ENCODE measurements around the gene TXNRD2. TPM values are rescaled to one million over a fixed set of nuclear protein-coding genes. Genes with fewer than 3 reads are reported as not detected.
"Not testable (repeated sequence)": the region's sequence is repeated elsewhere in the genome, so short reads cannot be mapped to it uniquely, and the experiment has no call there.

Gene TXNRD2
- total RNA-seq, 1 donor from 2014 or later = 28.7 TPM

DNA sequence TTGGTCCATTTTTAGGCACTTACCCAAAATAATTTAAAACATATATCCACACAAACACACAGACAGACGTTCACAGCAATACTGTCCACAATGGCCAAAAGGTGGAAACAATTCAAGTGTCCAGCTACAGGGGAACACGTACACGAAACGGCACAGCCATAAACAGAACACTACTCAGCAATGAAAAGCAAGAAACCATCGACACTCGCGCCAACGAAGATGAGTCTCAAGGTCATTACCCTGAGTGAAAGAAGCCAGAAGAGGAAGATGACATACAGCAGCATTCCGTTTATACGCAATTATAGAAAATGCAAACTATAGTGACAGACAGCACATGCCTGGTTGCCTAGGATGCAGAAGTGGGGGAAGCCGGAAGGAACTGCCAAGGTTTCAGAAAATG lies 13.4 kb downstream of the TXNRD2 start:
- DNase-seq (ENCODE audit: low read depth) = no peak

DNA sequence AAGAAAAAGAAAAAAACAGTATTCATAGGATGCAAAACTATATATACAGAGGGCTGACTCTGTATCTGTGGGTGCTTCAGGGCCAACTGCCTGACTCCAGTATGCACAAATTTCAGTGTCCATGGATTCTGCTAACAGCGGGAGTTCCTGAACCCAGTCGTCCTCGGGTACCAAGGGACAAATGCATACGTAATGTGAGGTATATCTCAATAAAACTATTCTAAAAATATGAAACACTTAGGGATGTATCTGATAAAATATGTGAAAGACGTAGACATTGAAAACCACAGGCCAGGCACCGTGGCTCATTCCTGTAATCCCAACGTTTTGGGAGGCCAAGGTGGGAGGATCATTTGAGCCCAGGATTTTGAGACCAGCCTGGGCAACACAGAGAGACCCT lies 13.9 kb downstream of the TXNRD2 start:
- no peak for DNase-seq (ENCODE audit: low read depth)

GRCh38 chr22:19926028-19926427 lies 15.6 kb downstream of the TXNRD2 start:
- DNase-seq (ENCODE audit: low read depth) = not testable (repeated sequence)

DNA sequence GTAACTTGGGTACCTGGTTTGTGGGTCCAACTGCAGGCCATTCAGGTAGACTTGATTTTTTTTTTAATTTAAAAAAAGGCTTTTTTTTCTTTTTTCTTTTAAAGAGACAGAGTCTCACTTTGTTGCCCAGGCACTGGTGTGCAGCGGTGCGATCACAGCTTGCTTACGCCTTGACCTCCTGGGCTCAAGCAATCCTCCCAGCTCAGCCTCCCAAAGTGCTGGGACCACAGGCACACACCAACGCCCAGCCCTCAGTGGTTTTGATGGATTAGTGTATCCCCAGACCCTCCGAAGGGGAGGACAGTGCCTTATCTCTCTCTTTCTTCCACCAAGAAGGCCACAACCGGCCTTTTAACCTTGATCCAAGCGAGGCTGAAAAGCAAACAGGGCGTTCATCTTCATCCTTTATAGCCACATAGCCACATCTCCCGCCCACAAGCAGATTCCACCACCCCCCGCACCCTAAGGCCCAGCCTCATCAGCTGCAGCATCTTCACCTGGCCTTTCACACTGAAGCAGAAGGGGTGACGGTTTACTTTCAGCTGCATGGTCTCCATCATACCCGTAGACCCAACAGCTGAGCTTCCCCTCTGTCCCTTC lies 17.6 kb downstream of the TXNRD2 start:
- no peak for DNase-seq (ENCODE audit: low read depth)

DNA sequence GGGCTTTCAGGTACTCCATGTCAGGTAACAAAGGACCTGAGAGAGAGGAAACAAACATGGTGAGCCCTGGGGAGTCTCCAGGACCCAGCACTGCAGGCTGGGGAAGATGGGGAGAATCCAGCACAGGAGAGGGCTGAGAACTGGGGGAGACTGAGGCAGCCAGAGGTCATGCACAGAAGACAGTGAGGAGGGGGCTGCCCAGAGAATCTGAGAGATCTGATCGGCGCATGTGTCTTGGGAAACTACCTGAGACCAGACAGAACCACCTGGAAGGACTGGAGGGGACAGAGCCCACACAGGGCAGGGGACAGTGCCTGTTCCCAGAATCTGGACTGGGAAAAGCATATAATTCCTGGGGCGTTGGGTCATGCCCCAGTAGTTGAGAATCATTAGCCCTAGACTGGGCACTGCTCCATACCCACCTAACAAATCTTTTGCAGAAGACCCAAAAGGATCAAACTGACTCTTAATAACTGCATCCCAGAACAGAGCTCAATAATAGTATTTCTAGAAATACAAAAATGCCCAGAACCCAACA lies 20.0 kb downstream of the TXNRD2 start:
- no peak for DNase-seq (ENCODE audit: low read depth)

GRCh38 chr22:19919701-19920363 lies 21.8 kb downstream of the TXNRD2 start:
- DNase-seq (ENCODE audit: low read depth) = no peak

- DNase-seq (ENCODE audit: low read depth) = no peak
These were observed 23.1 kb downstream of the TXNRD2 start for GRCh38 chr22:19918332-19919106.

DNA sequence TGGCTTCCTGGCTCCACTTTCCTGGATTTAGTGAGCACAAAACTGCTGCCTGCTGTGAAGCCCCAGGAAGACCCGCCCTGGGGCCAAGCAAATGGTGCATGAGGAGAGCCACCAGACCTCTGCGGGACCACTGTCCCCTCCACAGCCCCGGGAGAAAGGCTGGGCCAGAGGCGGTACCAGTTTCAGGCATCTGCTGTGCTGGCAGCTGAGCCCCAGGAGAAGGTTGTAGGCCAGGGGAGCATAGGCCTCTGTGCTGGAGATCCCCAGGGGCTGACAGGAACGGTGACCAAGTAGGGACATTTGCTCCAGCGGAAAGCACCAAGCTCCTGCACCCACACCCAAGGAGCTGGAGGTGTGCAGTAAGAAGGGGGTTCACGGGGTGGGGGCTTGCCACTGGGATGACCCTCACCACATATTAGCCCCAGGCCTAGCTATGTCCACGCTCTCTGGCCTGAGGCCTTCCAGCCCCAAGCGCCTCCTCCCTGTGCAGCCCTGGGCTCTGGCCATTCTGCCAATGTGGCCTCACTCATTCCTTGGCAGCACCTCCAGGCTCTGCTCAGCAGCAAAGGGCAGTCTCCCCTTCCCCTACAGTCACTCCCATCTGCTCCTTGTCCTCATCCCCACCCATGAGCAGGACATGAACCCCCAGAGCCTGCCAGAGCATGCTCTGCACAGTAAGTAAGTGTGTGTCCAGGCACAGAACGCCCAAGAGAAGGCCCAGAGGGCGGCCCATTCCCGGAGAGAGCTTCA lies 24.1 kb downstream of the TXNRD2 start:
- no peak for DNase-seq (ENCODE audit: low read depth)

DNA sequence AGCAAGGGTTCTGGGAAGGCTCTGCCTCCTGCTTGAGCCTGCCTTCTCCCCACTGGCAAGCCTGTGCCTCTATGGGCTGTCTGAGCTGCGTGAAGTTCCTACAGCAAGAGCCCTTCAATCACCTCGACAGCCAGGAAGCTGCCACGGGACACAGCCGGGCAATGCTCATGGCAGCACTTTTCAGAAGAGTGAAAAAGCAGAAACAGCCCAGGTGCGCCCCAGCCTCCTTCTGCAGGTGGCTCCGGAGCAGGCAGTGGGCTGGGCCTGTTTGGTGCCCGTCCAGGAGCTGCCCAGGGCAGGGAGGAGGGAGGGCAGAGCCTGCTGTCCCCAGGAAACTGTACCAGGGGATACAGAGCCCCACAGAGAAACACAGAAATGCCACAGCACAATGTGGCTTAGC lies 24.7 kb downstream of the TXNRD2 start:
- no peak for DNase-seq (ENCODE audit: low read depth)

DNA sequence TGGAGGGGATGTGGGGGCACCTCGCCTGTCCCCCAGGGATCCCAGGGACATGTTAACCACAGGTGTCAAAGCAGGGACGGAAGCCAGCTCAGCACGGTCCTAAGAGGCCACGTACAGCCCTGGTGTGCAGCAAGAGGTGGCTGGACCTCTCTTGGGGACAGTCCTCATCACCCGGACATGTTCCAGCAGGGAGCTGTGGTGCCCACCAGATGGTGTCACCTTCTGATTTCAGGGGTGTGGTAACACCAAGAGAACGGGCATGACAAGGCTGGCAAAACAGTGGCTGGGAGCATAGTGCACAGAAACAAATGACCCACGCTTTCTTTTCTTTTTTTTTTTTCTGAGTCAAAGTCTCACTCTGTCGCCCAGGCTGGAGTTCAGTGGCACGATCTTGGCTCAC lies 25.6 kb downstream of the TXNRD2 start:
- no peak for DNase-seq (ENCODE audit: low read depth)

DNA sequence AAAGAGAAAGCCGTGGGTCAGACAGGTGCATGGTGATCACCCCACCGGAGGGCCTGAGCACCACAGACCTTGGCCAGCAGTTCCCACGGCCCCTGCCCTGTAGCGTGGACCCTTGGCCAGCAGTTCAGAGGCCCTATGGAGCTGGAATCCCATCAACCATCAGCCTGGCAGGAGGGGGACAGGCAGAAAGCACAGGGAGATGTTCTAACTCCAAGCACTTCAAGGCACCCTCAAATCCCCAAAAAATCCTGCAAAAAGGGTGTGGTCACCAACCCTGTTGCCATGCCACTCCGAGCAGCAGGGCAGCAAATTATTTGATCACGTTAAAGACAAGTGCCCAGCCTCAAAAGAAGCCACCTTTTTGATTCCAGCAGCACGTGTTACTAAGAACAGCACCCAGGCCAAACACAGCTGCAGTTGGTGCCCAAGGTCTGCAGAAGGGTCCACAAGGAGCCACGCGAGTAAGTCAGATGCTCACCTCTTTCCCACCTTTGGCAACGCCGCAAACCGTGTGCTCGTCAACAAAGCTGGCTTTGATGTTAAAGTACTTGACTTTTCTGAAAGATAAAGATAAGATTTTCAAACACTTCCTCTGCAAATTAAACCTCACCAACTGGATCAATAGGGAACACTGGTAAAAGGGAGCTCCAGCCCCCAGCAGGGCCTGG lies 26.2 kb downstream of the TXNRD2 start:
- no peak for DNase-seq (ENCODE audit: low read depth)

DNA sequence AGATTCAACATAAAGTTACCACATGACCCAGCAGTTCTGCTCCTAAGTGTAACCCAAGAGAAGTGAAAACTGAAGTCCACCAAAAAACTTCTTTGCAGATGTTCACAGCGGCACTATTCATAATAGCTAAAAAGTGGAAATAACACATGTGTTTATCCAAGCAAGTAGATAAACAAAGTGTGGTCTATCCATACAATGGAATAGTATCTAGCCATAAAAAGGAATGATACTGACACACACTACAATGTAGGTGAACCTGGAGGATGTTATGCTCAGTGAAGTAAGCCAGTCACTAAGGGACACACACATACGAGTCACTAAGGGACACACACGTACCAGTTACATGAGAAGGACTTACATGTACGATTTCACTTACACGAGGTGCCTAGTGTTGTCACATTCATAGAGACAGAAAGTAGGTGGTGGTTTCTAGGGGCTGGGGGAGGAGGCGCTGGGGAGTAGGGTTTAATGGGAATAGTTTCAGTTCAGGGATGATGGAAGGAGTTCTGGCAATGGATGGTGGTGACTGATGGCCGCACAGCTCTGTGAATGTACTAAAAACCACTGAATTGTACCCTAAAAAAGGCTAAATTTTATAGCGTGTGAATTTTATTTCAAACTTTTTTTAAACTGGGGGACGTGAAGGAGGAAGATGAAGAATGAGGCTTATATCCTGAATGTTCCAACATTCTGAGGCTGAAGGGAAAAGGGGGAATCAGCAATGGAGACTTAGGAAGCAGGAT lies 27.2 kb downstream of the TXNRD2 start:
- DNase-seq (ENCODE audit: low read depth) = no peak

- no peak for DNase-seq (ENCODE audit: low read depth)
These were observed 28.2 kb downstream of the TXNRD2 start for GRCh38 chr22:19913337-19913936.

- DNase-seq (ENCODE audit: low read depth) = peak; percentile 84
These were observed 29.2 kb downstream of the TXNRD2 start for GRCh38 chr22:19912271-19912999.

DNA sequence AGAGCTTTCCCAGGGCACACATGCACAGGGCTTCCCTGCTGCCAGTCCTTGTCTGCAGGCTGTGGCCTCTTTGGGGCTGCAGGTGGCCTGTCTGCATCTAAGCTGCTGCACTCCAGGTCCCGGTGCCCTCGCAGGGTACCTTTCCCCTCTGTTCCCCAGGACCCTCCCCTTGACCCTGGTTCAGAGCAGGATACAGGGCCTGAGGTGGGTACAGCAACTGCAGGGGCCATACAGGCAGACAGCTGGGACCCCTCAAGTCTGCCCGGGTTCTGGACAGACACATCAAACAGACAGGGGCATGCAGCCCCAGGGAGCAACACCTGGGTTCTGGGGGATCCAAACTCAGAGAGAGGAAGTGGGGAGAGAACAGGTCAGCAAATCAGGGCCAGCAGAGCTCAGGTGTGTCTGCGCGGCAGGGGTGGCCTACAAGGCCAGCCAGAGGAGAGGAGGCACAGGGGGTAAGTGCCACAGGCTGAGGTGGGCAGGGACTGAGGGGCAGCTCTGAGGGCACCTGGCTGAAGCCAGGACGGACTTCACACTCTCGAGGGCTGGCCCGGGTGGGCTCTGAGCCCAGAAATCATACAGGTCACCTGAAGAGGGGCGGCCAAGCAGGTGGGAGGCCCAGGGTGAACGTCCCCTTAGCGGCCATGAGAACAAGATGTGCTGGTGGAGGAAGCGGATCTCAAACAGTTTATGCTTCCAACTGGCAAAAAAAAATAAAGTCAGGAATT lies 29.9 kb downstream of the TXNRD2 start:
- no peak for DNase-seq (ENCODE audit: low read depth)

DNA sequence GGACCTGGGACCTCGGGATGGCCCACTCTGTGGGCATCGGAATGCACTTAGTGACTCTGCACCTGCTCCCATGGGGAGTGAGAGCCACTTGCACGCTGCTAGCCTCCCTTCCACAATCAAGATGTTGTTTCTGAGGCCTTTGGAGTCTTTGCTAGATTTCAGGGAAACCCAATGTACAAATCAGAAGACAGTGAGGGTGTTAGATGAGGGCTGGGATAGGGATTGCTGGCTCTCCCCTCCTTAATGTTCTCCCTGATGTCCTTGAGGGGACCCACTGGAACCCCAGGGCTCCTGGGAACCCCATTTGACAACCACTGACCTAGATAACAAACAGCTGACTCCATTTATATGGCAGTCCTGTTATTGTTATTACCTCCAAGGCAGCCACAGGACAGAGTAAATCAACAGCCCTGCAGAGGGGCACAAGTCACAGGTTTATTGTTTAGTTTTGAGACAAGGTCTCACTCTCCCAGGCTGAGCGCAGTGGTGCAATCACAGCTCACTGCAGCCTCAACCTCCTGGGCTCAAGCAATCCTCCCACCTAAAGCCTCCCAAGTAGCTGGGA lies 31.4 kb downstream of the TXNRD2 start:
- no peak for DNase-seq (ENCODE audit: low read depth)

DNA sequence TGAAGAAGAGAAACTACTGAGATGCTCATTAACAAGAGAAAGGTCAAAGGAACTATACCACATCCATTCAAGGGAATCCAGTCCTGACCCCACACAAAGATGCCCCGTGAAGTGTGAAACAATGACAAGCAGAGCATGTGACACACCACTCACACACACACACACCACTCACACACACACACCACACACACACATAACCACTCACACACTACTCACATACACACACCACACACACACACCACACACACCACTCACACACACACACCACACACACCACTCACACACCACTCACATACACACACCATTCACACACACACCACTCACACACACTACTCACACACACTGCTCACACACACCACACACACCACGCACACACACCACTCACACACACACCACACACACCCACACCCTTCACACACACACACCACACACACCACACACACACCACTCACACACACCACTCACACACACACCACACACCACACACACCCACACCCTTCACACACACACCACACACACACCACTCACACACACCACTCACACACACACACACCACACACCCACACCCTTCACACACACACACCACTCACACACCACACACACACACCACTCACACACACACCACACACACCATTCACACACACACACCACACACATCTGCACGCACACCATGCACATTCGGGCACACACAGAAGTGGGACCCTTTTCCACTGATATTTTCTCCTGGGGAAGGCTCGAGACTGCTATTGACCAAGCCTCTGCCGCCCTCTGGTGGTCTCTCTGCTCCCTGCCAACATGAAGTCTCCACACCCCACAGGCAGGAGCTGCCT lies 32.1 kb downstream of the TXNRD2 start:
- peak; percentile 84 for DNase-seq (ENCODE audit: low read depth)

All from myocyte (in vitro differentiated cells).